PC-3 (cell line): ENCODE results near the gene ITGAV. TPM values are rescaled to one million over a fixed set of nuclear protein-coding genes. Genes with fewer than 3 reads are reported as not detected.

Source experiments
- ATAC-seq: fragments of 200-7000 bp; cut with Tn5 transposase; 2 replicates; pipeline ENCODE4 v1.9.1; 2020; ENCODE audit warnings: mild to moderate bottlenecking, moderate library complexity
- BruUV-seq: library from RNA; stranded (reverse); fragments of 400-500 nt; replicated peaks from 2 replicates; lab custom pipeline; 2021; lab: Mats Ljungman, UMichigan
- CTCF ChIA-PET: fragments of 300-600 bp; sonication (Branson Sonifier 250); formaldehyde crosslinking; loops from one replicate; lab custom pipeline; 2022; ENCODE audit warnings: antibody characterized with exemption; lab: Charles Lee
- POLR2A ChIA-PET: fragments of 300-600 bp; sonication (Branson Sonifier 250); formaldehyde crosslinking; loops from one replicate; lab custom pipeline; 2022; ENCODE audit warnings: antibody characterized with exemption; ENCODE audit not compliant: unreplicated experiment; lab: Charles Lee
- DNase-seq: peaks from one replicate; pipeline ENCODE4 v3.0.0-alpha.2; 2015
- H2AFZ ChIP-seq: fragments of 300-600 bp; sonication (generic); 2 replicates; pipeline ENCODE4 v1.6.0; 2016; ENCODE audit warnings: antibody characterized with exemption, low read length
- H3F3A ChIP-seq: fragments of 300-600 bp; sonication (generic); one replicate; pipeline ENCODE4 v1.6.0; 2017; ENCODE audit warnings: antibody characterized with exemption, low read length, control low read depth, mild to moderate bottlenecking; ENCODE audit not compliant: unreplicated experiment
- H3K27ac ChIP-seq: fragments of 300-600 bp; sonication (generic); 2 replicates; pipeline ENCODE4 v1.5.1; 2016; ENCODE audit warnings: mild to moderate bottlenecking, low read length
- H3K27me3 ChIP-seq: fragments of 300-600 bp; sonication (generic); 2 replicates; pipeline ENCODE4 v1.6.1; 2016; ENCODE audit warnings: low read length, mixed read lengths
- H3K36me3 ChIP-seq: fragments of 300-600 bp; sonication (generic); 2 replicates; pipeline ENCODE4 v1.6.1; 2016; ENCODE audit warnings: low read depth, mixed run types, low read length, mixed read lengths
- H3K4me1 ChIP-seq: fragments of 300-600 bp; sonication (generic); 2 replicates; pipeline ENCODE4 v1.5.1; 2016; ENCODE audit warnings: low read length; ENCODE audit not compliant: insufficient read depth
- H3K4me2 ChIP-seq: fragments of 300-600 bp; sonication (generic); 2 replicates; pipeline ENCODE4 v1.6.0; 2016; ENCODE audit warnings: low read length
- H3K4me3 ChIP-seq: fragments of 300-600 bp; sonication (generic); 2 replicates; pipeline ENCODE4 v1.5.1; 2016; ENCODE audit warnings: mild to moderate bottlenecking, low read length, mixed read lengths
- H3K79me2 ChIP-seq: fragments of 300-600 bp; sonication (generic); 2 replicates; pipeline ENCODE4 v1.6.1; 2017; ENCODE audit warnings: low read length, mixed read lengths
- H3K9ac ChIP-seq: fragments of 300-600 bp; sonication (generic); 2 replicates; pipeline ENCODE4 v1.6.0; 2016; ENCODE audit warnings: mild to moderate bottlenecking, low read length
- H3K9me2 ChIP-seq: fragments of 300-600 bp; sonication (generic); replicated peaks from 2 replicates; pipeline ENCODE4 v1.6.1; 2016; ENCODE audit warnings: mixed run types, low read length, mixed read lengths
- H3K9me3 ChIP-seq: fragments of 300-600 bp; sonication (generic); 2 replicates; pipeline ENCODE4 v1.6.1; 2016; ENCODE audit warnings: low read length, mixed read lengths
- H4K20me1 ChIP-seq: fragments of 300-600 bp; sonication (generic); 2 replicates; pipeline ENCODE4 v1.6.1; 2016; ENCODE audit warnings: low read length, mixed read lengths
- EZH2 ChIP-seq: fragments of 300-600 bp; sonication (generic); IDR thresholded peaks from one replicate; pipeline ENCODE4 v1.6.1; 2017; ENCODE audit warnings: antibody characterized with exemption, mild to moderate bottlenecking, low read length; ENCODE audit not compliant: unreplicated experiment
- EZH2phosphoT487 ChIP-seq: fragments of 300-600 bp; sonication (generic); IDR thresholded peaks from 2 replicates; pipeline ENCODE4 v1.6.1; 2018; ENCODE audit warnings: mild to moderate bottlenecking, antibody characterized with exemption, low read length, borderline replicate concordance
- intact Hi-C: fragments of 100-400 bp; cut with micrococcal nuclease; formaldehyde crosslinking; loops from 2 replicates; pipeline ENCODE4 v1.9.0; 2023
- total RNA-seq: library from RNA; depleted of rRNA; stranded (reverse); fragments of >200 nt; gene quantifications from 2 replicates; pipeline ENCODE4 v1.2.3, GENCODE V29; 2014
- TF ChIP-seq, protein P1 (sequence below): fragments of 300-600 bp; sonication (generic); conservative IDR thresholded peaks from 2 replicates; pipeline ENCODE4 v1.5.1; 2017; ENCODE audit warnings: antibody characterized with exemption, low read depth, mild to moderate bottlenecking, low read length

The ITGAV gene
- total RNA-seq, 1 experiment from 2014 or later, result 23.5 TPM

DNA sequence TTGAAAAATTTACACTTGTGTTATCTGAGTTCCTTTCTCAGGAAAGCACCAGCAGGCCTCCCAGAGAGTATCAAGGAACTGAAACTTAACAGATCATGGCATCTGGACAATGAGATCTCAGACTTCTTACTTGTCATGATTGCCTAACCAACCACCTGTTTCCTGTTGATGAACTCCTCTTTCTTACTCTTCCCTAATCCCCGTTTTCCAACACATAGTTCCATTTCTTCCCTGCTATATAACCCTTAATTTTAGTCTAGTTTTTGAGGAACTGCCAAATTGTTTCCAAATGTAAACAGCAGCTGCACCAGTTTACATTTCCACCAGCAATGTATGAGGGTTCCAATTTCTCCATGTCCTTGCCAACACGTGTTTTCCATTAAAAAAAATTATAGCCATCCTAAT lies 98.0 kb downstream of the ITGAV start:
- Histone ChIP-seq H3K4me3 (no peak overlapping the region), H3F3A (no peaks in the 10 kb centered on the region), H3K9me2 (no peaks in the 10 kb centered on the region), H2AFZ (no peak overlapping the region), H3K27me3 (no peaks in the 10 kb centered on the region), H3K4me2 (no peak overlapping the region), H3K36me3 (peaks cover 4% of the 10 kb centered on the region; the same call in 1 of the 2 replicates), H3K27ac (no peak overlapping the region), H3K79me2 (no peaks in the 10 kb centered on the region), H3K9me3 (peaks cover 11% of the 10 kb centered on the region), H3K9ac (no peak overlapping the region), H3K4me1 (no peaks in the 10 kb centered on the region), H4K20me1 (no peaks in the 10 kb centered on the region)
- TF ChIP-seq EZH2phosphoT487 (no peak), EZH2 (no peak)
- TF ChIP-seq, protein P1, sequence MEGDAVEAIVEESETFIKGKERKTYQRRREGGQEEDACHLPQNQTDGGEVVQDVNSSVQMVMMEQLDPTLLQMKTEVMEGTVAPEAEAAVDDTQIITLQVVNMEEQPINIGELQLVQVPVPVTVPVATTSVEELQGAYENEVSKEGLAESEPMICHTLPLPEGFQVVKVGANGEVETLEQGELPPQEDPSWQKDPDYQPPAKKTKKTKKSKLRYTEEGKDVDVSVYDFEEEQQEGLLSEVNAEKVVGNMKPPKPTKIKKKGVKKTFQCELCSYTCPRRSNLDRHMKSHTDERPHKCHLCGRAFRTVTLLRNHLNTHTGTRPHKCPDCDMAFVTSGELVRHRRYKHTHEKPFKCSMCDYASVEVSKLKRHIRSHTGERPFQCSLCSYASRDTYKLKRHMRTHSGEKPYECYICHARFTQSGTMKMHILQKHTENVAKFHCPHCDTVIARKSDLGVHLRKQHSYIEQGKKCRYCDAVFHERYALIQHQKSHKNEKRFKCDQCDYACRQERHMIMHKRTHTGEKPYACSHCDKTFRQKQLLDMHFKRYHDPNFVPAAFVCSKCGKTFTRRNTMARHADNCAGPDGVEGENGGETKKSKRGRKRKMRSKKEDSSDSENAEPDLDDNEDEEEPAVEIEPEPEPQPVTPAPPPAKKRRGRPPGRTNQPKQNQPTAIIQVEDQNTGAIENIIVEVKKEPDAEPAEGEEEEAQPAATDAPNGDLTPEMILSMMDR, result no peak
- POLR2A ChIA-PET, result no interaction called here
- ATAC-seq (no peak), DNase-seq (no peak)
- CTCF ChIA-PET, result no interaction called here
- BruUV-seq, result no TSS peak
- intact Hi-C loops, result no loop called here

DNA sequence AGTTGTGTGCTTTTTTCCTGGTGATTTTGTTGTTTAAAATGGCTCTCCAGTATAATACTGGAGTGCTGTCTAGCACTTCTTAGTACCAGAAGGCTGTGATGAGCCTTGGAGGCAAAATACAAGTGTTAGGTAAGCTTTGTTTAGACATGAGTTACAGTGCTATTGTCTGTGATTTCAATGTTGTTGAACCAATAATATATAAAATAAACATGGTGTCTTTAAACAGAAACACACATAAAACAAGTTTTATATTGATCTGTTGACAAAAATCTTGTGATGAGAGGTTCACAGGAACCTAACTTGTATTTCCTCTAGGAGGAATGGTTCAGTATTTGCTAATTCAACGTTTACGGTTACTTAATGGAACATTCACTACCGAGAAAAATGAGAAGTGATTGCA lies 99.0 kb downstream of the ITGAV start:
- H3K9ac ChIP-seq, result no peak overlapping the region
- H3K4me2 ChIP-seq, result no peak overlapping the region
- no peak for ATAC-seq
- no peaks in the 10 kb centered on the region for H3F3A ChIP-seq
- H3K9me3 ChIP-seq, result peaks cover 11% of the 10 kb centered on the region
- no peaks in the 10 kb centered on the region for H4K20me1 ChIP-seq
- H3K36me3 ChIP-seq, result peaks cover 4% of the 10 kb centered on the region; the same call in 1 of the 2 replicates
- ChIA-PET CTCF (no interaction called here), POLR2A (no interaction called here)
- intact Hi-C loops, result no loop called here
- no peak overlapping the region for H3K27ac ChIP-seq
- no peaks in the 10 kb centered on the region for H3K9me2 ChIP-seq
- H3K79me2 ChIP-seq, result no peaks in the 10 kb centered on the region
- TF ChIP-seq EZH2 (no peak), EZH2phosphoT487 (no peak)
- TF ChIP-seq, protein P1, result no peak
- no peak for DNase-seq
- no peaks in the 10 kb centered on the region for H3K27me3 ChIP-seq
- no peak overlapping the region for H2AFZ ChIP-seq
- BruUV-seq, result no TSS peak
- H3K4me1 ChIP-seq, result 0 out of 2 replicates have a peak, but pooled peaks cover 3% of the 10 kb centered on the region
- H3K4me3 ChIP-seq, result no peak overlapping the region

DNA sequence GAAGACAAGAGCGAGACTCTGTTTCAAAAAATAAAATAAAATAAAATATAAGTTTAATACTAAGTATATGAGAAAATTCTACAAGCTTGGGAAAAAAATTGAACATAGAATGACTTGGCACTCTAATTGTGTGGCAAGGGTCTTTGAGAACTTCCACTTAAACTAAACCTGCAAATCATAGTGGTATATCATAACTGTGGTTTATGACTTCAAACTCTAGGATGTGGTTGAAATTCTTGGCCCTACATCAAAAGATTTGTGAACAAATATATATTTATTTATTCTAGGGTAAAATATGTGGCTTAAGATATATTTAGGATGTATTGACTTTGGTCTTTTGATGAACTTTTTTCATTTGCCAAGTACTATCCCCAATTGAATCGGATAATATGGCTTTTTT lies 100.9 kb downstream of the ITGAV start:
- no peak overlapping the region for H3K4me3 ChIP-seq
- peaks cover 11% of the 10 kb centered on the region for H3K9me3 ChIP-seq
- TF ChIP-seq EZH2 (no peak), EZH2phosphoT487 (no peak)
- TF ChIP-seq, protein P1, result no peak
- no peak for ATAC-seq
- H3F3A ChIP-seq, result no peaks in the 10 kb centered on the region
- ChIA-PET CTCF (no interaction called here), POLR2A (no interaction called here)
- no peaks in the 10 kb centered on the region for H3K27me3 ChIP-seq
- H3K4me1 ChIP-seq, result peaks cover 11% of the 10 kb centered on the region; the same call in 1 of the 2 replicates
- H4K20me1 ChIP-seq, result no peaks in the 10 kb centered on the region
- peak; percentile 40 for DNase-seq
- H3K36me3 ChIP-seq, result peaks cover 4% of the 10 kb centered on the region; the same call in 1 of the 2 replicates
- H3K9ac ChIP-seq, result no peak overlapping the region
- no peaks in the 10 kb centered on the region for H3K79me2 ChIP-seq
- H3K27ac ChIP-seq, result no peak overlapping the region
- intact Hi-C loops, result loop anchor here (5.0 kb wide), 1 partner anchor 92 kb away; no protein-coding TSS in a partner anchor
- BruUV-seq, result no TSS peak
- H3K4me2 ChIP-seq, result no peak overlapping the region
- H2AFZ ChIP-seq, result no peak overlapping the region
- H3K9me2 ChIP-seq, result no peaks in the 10 kb centered on the region
